Stimulated activated CD4-positive, alpha-beta T cell treated with anti-CD3 and anti-CD28 coated beads, Interleukin-4, amount 100 ng/mL, for 1 hour (primary cell): Measurements from ENCODE around the gene MAN2B2.

Experiments
- DNase-seq: peaks from one replicate; pipeline ENCODE4 v3.0.0-alpha.2; 2020

Gene MAN2B2

GRCh38 chr4:6546681-6547447 lies 28.1 kb upstream of the MAN2B2 start:
- peak; percentile 27 for DNase-seq

GRCh38 chr4:6548201-6548881 lies 26.6 kb upstream of the MAN2B2 start:
- DNase-seq: no peak

GRCh38 chr4:6548882-6549230 lies 26.1 kb upstream of the MAN2B2 start:
- DNase-seq: no peak

- no peak for DNase-seq
These were observed 25.5 kb upstream of the MAN2B2 start for GRCh38 chr4:6549445-6549844.

- no peak for DNase-seq
These were observed 24.9 kb upstream of the MAN2B2 start for GRCh38 chr4:6549890-6550620.

GRCh38 chr4:6550821-6551220 lies 24.2 kb upstream of the MAN2B2 start:
- DNase-seq: no peak

GRCh38 chr4:6551660-6552059 lies 23.3 kb upstream of the MAN2B2 start:
- no peak for DNase-seq

GRCh38 chr4:6555519-6555918 lies 19.5 kb upstream of the MAN2B2 start:
- DNase-seq: no peak

GRCh38 chr4:6556263-6556662 lies 18.7 kb upstream of the MAN2B2 start:
- no peak for DNase-seq

GRCh38 chr4:6557185-6557584 lies 17.8 kb upstream of the MAN2B2 start:
- no peak for DNase-seq

GRCh38 chr4:6557856-6558255 lies 17.1 kb upstream of the MAN2B2 start:
- no peak for DNase-seq

GRCh38 chr4:6560416-6561172 lies 14.4 kb upstream of the MAN2B2 start:
- DNase-seq: no peak

GRCh38 chr4:6561173-6561516 lies 13.8 kb upstream of the MAN2B2 start:
- no peak for DNase-seq

- DNase-seq: no peak
These were observed 13.2 kb upstream of the MAN2B2 start for GRCh38 chr4:6561706-6562371.

GRCh38 chr4:6562931-6563901 lies 11.8 kb upstream of the MAN2B2 start:
- DNase-seq: peak; percentile 19

GRCh38 chr4:6563935-6564645 lies 10.9 kb upstream of the MAN2B2 start:
- no peak for DNase-seq

- DNase-seq: no peak
These were observed 9.1 kb upstream of the MAN2B2 start for GRCh38 chr4:6565691-6566390.

- no peak for DNase-seq
These were observed 8.4 kb upstream of the MAN2B2 start for GRCh38 chr4:6566391-6567190.

GRCh38 chr4:6567218-6567617 lies 7.8 kb upstream of the MAN2B2 start:
- no peak for DNase-seq
